Muscle of leg (tissue), 11 donors: ENCODE measurements around the gene TMED10. TPM values are rescaled to one million over a fixed set of nuclear protein-coding genes. Genes with fewer than 3 reads are reported as not detected.
"Not testable (repeated sequence)": the region's sequence is repeated elsewhere in the genome, so short reads cannot be mapped to it uniquely, and the experiment has no call there.

ENCODE experiments used
- DNase-seq: peaks from one replicate; pipeline ENCODE4 v3.0.0; 2013
- H3K27ac ChIP-seq: one replicate; pipeline ENCODE4 v1.5.1; 2013; ENCODE audit warnings: mild to moderate bottlenecking, low read length, control low read depth
- H3K27me3 ChIP-seq: one replicate; pipeline ENCODE4 v1.6.1; 2013; ENCODE audit warnings: low read length; ENCODE audit not compliant: control insufficient read depth, insufficient read depth
- H3K36me3 ChIP-seq: one replicate; pipeline ENCODE4 v1.6.1; 2013; ENCODE audit warnings: low read length; ENCODE audit not compliant: control insufficient read depth, insufficient read depth
- H3K4me1 ChIP-seq: one replicate; pipeline ENCODE4 v1.6.1; 2013; ENCODE audit warnings: low read length; ENCODE audit not compliant: control insufficient read depth, insufficient read depth
- H3K4me3 ChIP-seq: one replicate; pipeline ENCODE4 v1.5.1; 2013; ENCODE audit warnings: low read length, control low read depth
- H3K9me3 ChIP-seq: replicated peaks from 2 replicates; pipeline ENCODE4 v1.6.1; 2013; ENCODE audit warnings: low read depth, low read length; ENCODE audit not compliant: control insufficient read depth
- WGBS: methylation state at CpG from one replicate; pipeline ENCODE4 v1.1.5; 2013; ENCODE audit warnings: missing lambda C conversion rate; ENCODE audit not compliant: insufficient coverage; 5-methylcytosine and 5-hydroxymethylcytosine counted together
- polyA plus RNA-seq, 8 donors: library from polyadenylated mRNA; unstranded; fragments of 120-200 nt; gene quantifications; one replicate each; pipeline versions ENCODE4 v1.2.1 to v1.2.3, GENCODE V29; 2013; ENCODE audit warnings: inconsistent platforms in 1 of 8, low replicate concordance in 1 of 8; ENCODE audit not compliant: insufficient read length in 8 of 8, insufficient read depth in 1 of 8
- total RNA-seq: library from RNA; stranded (reverse); fragments of 120-200 nt; gene quantifications from one replicate; pipeline ENCODE4 v1.2.4, GENCODE V29; 2013

TMED10 gene
- total and polyA plus RNA-seq, 9 donors = 100 to 180 (median 123) TPM

GRCh38 chr14:75184039-75184438 is 7.6 kb upstream of the TMED10 start:
- Histone ChIP-seq H3K27me3 (no peaks in the 10 kb centered on the region), H3K4me3 (no peak overlapping the region), H3K4me1 (no peaks in the 10 kb centered on the region), H3K27ac (no peak overlapping the region), H3K36me3 (no peaks in the 10 kb centered on the region), H3K9me3 (no peaks in the 10 kb centered on the region)
- WGBS = no CpG with 5 or more reads among the region's 3 CpGs
- no peak for DNase-seq

- no peak for DNase-seq
- Histone ChIP-seq H3K4me3 (no peak overlapping the region), H3K36me3 (no peaks in the 10 kb centered on the region), H3K9me3 (no peaks in the 10 kb centered on the region), H3K4me1 (no peaks in the 10 kb centered on the region), H3K27me3 (no peaks in the 10 kb centered on the region), H3K27ac (no peak overlapping the region)
- WGBS = no CpG with 5 or more reads among the region's 1 CpG
Observed at GRCh38 chr14:75183225-75183624, 6.8 kb upstream of the TMED10 start.

GRCh38 chr14:75182821-75183220 is 6.4 kb upstream of the TMED10 start:
- Histone ChIP-seq H3K27ac (no peak overlapping the region), H3K4me3 (no peak overlapping the region), H3K9me3 (no peaks in the 10 kb centered on the region), H3K4me1 (no peaks in the 10 kb centered on the region), H3K27me3 (no peaks in the 10 kb centered on the region), H3K36me3 (no peaks in the 10 kb centered on the region)
- no CpG with 5 or more reads among the region's 1 CpG for WGBS
- no peak for DNase-seq

- not testable (repeated sequence) for H3K27ac ChIP-seq, H3K4me1 ChIP-seq, H3K27me3 ChIP-seq, DNase-seq, H3K4me3 ChIP-seq, H3K36me3 ChIP-seq, H3K9me3 ChIP-seq
- WGBS = 81% methylated on average over 8 of the region's 11 CpGs
Observed at GRCh38 chr14:75182163-75182562, 5.8 kb upstream of the TMED10 start.

GRCh38 chr14:75181293-75182062 is 5.1 kb upstream of the TMED10 start:
- no CpG with 5 or more reads among the region's 1 CpG for WGBS
- H3K36me3 ChIP-seq = no peaks in the 10 kb centered on the region

GRCh38 chr14:75175677-75176141 is 703 bp downstream of the TMED10 start:
- H3K36me3 ChIP-seq = no peaks in the 10 kb centered on the region
- peak overlapping the region; percentile 99 for H3K27ac ChIP-seq
- peak overlapping the region; percentile 95 for H3K4me3 ChIP-seq
- peaks cover 3% of the 10 kb centered on the region for H3K4me1 ChIP-seq
- 0% methylated on average over 9 of the region's 10 CpGs for WGBS
- H3K9me3 ChIP-seq = no peaks in the 10 kb centered on the region
- no peaks in the 10 kb centered on the region for H3K27me3 ChIP-seq
- DNase-seq = peak; percentile 20

More at GRCh38 chr14:75181293-75182062, 5.1 kb upstream of the TMED10 start:
- Histone ChIP-seq H3K4me1 (no peaks in the 10 kb centered on the region), H3K27me3 (no peaks in the 10 kb centered on the region), H3K9me3 (no peaks in the 10 kb centered on the region), H3K27ac (no peak overlapping the region), H3K4me3 (no peak overlapping the region)
- DNase-seq = no peak

- Histone ChIP-seq H3K27ac (no peak overlapping the region), H3K36me3 (no peaks in the 10 kb centered on the region), H3K4me3 (no peak overlapping the region), H3K4me1 (peaks cover 3% of the 10 kb centered on the region), H3K9me3 (no peaks in the 10 kb centered on the region), H3K27me3 (no peaks in the 10 kb centered on the region)
- no peak for DNase-seq
- WGBS = no CpG with 5 or more reads among the region's 2 CpGs
Observed at GRCh38 chr14:75174066-75174465, 2.3 kb downstream of the TMED10 start.

GRCh38 chr14:75170772-75171171 is 5.6 kb downstream of the TMED10 start:
- 100% methylated on average over 1 of the region's 4 CpGs for WGBS
- H3K9me3 ChIP-seq = no peaks in the 10 kb centered on the region
- no peak overlapping the region for H3K27ac ChIP-seq
- H3K27me3 ChIP-seq = no peaks in the 10 kb centered on the region
- H3K36me3 ChIP-seq = no peaks in the 10 kb centered on the region
- H3K4me1 ChIP-seq = peaks cover 11% of the 10 kb centered on the region
- no peak overlapping the region for H3K4me3 ChIP-seq
- DNase-seq = no peak

GRCh38 chr14:75168586-75169335 is 7.7 kb downstream of the TMED10 start:
- Histone ChIP-seq H3K27me3 (no peaks in the 10 kb centered on the region), H3K9me3 (no peaks in the 10 kb centered on the region), H3K4me1 (peaks cover 8% of the 10 kb centered on the region), H3K27ac (no peak overlapping the region), H3K36me3 (peaks cover under 1% of the 10 kb centered on the region), H3K4me3 (no peak overlapping the region)
- no peak for DNase-seq
- 94% methylated on average over 2 of the region's 3 CpGs for WGBS

- WGBS = 83% methylated on average over 1 of the region's 2 CpGs
Observed at GRCh38 chr14:75167325-75167724, 9.1 kb downstream of the TMED10 start.

More at GRCh38 chr14:75167325-75167724, 9.1 kb downstream of the TMED10 start:
- no peak for DNase-seq
- H3K4me1 ChIP-seq = peaks cover 8% of the 10 kb centered on the region
- H3K27ac ChIP-seq = no peak overlapping the region
- H3K36me3 ChIP-seq = peaks cover 6% of the 10 kb centered on the region
- H3K4me3 ChIP-seq = no peak overlapping the region
- no peaks in the 10 kb centered on the region for H3K9me3 ChIP-seq
- H3K27me3 ChIP-seq = no peaks in the 10 kb centered on the region
